Skeletal muscle cell (primary cell): Measurements from ENCODE around the gene DNHD1.

ENCODE experiments used
- DNase-seq: peaks from one replicate; pipeline ENCODE4 v3.0.0-alpha.2; 2010; ENCODE audit warnings: low read depth
- H3K4me3 ChIP-seq: 2 replicates; pipeline ENCODE4 v1.5.1; 2011; ENCODE audit warnings: low read depth, mild to moderate bottlenecking, control low read depth, low read length, moderate library complexity

Gene DNHD1

DNA sequence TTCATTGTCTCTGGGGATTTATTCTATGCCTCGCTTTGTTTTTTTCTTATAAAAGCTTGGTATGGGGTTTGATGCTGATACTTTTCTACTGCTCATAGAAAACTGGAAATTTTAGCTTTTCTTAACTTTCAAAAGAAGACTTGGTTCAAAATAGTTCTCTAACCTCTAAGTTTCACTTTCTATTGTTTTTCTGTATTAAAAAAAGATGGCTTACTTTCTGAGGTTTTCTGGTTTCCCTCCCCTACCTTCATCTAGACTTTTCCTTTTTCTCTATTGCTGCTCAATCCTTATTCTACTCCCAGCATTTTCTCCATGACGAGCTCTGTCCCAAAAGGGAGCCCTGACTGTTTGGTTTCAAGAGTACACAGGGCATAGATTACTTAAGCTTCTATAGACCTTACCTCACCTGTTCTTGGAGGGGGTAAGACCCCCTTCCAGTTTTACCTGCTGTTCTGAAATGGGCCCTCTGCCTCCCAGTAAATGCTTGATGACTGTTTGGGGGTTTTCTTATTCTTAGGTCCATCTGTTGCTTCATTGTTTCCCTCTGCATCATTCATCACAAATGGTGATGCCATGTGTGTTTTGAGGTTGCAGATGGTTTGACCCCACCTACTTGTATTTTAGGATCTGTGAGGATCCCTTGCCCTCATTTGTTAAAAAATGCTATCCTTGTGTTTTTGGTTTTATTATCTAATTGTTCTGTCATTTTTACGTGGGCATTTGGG is 29.5 kb downstream of the DNHD1 start:
- DNase-seq: no peak
- no peak overlapping the region for H3K4me3 ChIP-seq

DNA sequence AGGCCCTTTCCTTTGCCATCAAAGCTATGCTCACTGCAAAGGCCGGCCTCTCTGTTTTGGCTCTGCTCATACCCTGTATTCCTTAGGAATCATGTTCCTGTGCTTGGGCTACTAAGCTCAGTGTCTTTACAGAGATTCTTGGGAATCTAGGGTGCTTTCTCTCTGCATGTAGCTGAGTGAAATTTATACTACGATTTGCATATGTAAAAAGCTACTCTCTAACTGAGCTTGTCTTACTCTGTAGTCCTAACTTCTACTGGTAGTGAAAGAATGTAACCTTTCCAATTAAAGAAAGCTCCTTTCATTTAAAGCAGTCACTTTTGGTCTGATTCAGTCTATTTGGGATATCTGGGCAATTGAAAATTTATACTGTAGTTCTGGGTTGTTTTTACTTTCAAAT is 32.2 kb downstream of the DNHD1 start:
- no peak for DNase-seq
- no peak overlapping the region for H3K4me3 ChIP-seq

DNA sequence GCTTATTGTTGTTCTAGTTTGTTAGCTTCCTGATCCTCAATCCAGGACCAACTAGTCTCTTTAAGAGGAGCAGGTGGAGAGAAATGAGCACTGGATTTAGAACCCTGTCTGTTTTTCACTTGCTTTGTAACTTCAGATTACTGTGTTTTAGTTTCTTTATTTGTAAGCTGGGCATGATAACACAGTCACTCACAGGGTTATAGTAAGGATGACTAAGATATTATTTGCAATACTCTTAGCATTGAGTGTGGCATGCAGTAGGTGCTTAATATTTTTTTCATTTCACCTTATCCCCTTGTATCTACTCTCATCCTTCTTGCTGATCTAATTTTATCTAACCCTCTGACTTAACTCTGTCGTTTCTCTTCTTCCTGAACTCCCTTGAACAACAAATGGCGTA is 33.8 kb downstream of the DNHD1 start:
- no peak overlapping the region for H3K4me3 ChIP-seq
- no peak for DNase-seq

DNA sequence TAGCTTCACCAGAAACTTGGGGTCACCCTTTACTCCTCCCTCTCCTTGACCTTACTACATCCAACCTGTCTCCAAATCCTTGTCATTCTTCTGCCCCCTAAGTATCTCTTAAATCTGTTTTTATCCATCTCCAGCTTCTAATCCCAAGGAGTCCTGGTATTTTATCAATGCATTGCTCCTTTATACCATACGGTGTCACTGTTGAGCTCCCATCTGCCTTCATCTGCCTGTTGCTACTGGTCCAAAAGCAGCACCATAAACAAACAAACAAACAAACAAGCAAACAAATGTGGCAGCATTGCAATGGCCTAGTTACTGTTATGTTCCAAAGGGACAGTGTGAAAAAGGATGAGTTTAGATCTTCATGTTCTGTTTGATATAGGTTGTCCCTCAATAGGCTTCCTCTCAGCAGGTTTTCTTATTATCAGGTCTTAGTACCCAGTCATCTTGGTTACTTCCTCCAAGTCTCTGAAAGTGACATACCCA is 34.2 kb downstream of the DNHD1 start:
- DNase-seq: no peak
- H3K4me3 ChIP-seq: no peak overlapping the region

DNA sequence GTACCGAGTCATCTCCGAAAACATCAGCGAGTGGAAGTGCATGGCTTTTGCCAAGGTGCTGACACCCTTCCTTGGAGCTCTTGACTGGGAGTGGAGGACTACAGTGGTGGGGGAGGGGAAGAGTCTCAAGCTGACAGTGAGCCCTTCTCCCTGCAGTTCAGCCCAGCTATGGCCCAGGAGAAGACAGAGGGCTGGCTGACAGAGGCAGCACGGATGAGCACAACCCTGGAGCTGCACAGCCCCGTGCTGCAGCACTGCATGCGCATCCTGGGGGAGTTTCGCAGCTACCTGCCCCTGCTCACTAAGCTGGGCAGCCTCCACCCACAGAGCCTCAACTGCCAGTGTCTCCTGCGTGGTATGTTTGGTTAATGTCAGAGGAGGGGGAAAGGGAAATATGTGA is 41.4 kb downstream of the DNHD1 start:
- H3K4me3 ChIP-seq: no peak overlapping the region
- no peak for DNase-seq

DNA sequence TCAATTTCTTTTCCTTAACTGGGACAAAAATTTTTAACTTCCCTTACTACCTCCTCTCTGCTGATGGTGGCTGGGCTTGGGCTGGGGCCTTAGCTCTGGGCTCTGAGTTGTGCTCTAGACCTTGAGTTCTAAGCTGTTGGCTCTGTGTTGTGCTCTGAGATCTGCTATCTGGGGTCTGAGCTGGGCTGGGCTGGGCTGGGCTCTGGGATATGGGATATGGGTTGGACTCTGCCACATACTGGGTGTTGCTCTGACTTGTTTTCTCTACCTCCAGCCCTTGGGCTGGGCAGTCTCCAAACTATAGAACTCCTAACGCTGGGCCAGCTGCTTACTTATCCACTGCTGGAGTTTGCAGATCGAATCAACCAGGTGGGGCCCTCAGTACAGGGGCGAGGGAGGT is 41.9 kb downstream of the DNHD1 start:
- no peak overlapping the region for H3K4me3 ChIP-seq

DNA sequence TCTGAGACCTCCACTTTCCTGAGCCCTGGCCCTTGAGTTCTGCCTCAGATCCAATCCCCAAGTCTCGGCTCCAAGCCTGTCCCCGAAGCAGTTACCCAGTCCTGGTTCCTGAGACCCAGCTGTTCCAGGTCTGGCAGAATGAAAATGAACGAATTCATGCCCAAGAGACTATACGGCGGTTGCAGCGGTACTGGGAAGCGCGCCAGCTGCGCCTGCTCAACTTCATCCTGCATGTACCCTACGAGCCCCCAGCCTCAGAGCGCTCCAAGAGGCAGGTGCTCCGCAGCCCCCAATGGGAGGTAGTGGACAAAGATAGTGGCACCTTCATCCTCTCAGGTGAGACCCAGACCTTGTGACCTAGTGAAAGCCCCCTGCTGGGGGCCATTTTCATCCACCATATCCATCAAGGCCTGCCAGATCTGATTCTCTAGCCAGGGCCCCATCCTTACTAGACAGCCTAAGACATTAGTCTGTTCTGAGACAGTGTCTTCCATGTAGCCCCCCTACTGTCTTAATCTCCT is 42.7 kb downstream of the DNHD1 start:
- H3K4me3 ChIP-seq: no peak overlapping the region
- DNase-seq: no peak

More for the DNA sequence above, 41.9 kb downstream of the DNHD1 start:
- DNase-seq: no peak

DNA sequence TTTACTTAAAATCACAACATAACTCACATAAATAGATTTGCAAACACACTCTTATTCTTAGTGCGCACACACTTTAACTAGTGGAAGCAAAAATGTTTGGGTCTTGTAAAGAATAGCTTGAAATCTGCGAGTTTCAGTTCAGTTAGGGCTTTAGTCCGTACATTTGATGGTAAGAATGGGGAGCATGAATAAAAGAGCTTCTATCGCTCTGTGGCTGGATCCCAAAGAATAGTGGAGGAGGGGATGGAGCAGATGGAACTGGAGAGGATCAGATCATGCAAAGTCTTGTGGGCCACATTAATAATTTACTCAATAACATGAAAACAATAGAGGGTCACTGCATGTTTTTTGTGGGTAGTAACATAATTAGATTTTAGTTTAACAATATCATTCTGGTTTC is 44.3 kb downstream of the DNHD1 start:
- H3K4me3 ChIP-seq: no peak overlapping the region
- no peak for DNase-seq

DNA sequence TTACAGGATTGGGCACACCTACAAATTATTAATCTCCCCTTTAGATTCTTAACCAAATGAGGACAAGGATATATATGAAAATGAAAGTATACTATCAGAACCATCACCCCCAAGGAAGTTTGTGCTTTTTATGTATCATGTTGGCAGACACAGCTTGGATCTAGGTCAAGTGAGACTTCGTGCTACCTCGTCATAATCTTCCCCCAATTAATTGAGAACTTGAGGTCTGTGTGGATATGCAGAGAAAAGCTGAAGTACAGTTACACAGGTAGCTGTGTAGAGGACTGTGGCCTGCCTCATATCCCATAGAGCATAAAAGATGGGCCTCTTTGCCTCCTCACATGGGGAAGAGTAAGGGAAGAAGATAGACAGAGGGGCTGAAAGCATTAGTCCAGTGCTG is 45.6 kb downstream of the DNHD1 start:
- no peak overlapping the region for H3K4me3 ChIP-seq
- DNase-seq: no peak

DNA sequence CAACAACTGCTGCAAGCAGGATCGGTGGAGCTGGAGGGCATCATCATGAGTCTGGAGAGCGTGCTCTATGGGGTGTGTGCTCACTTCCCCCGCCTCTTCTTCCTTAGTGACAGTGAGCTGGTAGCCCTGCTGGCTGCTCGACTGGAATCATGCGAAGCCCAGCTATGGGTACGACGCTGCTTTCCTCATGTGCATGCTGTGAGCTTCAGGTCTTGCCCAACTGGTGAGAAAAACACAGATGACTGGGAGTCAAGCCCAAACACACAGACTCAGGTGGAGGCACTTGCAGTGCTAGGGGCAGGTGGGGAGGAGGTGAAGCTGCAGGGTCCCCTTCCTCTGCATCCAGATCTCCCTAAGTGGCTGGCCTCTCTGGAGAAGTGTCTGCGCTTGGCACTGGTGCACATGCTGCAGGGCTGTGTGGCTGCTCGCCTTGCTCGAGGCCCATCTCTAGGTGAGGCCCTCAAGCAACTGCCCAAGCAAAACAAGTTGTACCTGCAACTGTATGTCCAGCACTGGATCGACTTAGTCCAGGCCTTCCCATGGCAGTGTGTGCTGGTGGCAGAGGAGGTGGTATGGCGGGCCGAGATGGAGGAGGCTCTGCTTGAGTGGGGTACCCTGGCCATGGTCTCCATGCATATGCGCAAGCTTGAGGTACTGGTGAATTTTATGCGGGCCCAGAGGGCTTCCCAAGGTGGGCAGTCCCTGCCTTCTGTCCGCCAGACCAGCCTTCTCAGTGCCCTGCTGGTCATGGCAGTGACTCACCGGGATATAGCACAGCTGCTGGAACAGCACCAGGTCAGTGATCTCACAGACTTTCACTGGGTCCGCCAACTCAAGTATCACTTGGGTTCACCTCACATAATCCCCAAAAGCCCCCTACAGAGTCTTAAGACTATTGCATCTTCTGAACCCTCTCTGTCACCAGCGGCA is 48.1 kb downstream of the DNHD1 start:
- no peak overlapping the region for H3K4me3 ChIP-seq
- no peak for DNase-seq

DNA sequence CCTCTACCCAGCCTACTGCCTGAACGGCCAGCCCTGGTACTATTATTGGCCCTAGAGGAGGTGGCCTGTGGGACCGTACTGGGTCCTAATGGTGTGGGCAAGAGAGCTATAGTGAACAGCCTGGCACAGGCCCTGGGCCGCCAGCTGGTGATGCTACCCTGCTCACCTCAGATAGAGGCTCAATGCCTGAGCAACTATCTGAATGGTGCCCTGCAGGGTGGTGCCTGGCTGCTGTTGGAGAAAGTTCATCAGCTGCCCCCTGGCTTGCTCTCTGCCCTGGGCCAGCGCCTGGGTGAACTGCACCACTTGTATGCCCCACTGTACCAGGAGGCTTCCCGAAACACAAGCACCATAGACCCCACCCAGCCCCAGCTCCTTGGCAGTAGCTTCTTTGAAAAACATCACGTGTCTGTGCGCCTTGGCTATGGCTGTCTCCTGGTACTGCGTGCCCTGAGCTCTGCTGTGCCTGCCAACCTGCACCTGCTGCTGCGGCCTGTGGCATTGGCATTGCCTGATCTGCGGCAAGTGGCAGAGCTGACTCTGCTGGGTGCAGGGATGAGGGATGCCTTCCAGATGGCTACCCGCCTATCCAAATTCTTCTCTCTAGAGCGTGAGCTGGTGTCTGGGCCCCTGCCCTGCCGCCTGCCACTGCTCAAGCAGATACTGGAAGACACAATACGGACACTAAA is 49.0 kb downstream of the DNHD1 start:
- DNase-seq: no peak
- no peak overlapping the region for H3K4me3 ChIP-seq

DNA sequence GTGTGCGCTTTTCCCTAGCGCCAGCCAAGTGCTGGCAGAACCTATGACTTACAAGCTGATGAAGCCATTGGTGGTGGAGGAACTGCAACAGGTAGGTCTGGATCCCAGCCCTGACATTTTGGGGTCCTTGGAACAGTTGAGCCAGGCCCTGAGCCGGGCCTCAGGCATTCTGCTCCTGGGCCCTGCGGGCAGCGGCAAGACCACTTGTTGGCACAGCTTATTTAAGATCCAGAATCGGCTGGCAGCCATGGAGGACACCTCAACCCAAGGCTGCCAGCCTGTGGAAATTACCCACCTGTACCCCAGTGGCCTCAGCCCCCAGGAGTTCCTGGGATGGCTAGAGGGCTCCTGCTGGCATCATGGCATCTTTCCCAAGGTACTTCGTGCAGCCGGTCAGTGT is 49.7 kb downstream of the DNHD1 start:
- H3K4me3 ChIP-seq: no peak overlapping the region
- DNase-seq: no peak

DNA sequence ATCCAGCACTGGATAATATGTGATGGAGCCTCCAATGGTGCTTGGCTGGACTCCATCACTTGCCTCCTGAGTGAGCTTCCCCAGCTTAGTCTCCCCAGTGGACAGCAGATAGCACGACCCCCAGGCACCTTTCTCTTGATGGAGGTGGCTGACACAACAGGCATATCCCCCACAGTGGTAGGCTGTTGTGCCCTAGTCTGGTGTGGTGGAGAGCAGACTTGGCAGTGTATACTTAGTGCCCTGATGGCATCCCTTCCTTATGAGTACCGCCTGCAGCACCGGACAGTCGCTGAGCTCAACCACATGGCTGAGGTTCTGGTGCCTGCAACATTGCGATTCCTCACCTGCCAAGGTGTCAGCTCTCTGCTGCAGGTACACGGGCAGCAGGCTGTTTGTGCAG is 50.1 kb downstream of the DNHD1 start:
- H3K4me3 ChIP-seq: no peak overlapping the region
- no peak for DNase-seq

DNA sequence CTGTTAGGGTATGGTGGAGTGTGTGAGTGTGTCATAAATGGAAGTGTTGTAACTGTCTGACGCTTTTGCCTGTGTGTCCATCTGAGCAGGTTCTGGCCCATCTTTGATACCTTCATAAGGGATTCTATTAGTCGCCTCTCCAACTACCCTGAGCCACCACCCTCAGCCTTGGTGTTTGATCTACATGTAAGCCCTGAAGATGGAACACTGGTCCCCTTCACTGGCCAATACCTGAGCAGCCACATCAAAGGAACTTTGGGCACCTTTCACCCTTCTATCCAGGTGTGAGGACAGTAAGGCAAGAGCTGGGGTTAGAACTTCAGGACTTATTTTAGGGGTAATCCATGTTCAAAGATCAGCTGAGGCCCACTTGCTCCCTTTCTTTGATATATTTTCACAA is 51.0 kb downstream of the DNHD1 start:
- no peak overlapping the region for H3K4me3 ChIP-seq
- DNase-seq: no peak

DNA sequence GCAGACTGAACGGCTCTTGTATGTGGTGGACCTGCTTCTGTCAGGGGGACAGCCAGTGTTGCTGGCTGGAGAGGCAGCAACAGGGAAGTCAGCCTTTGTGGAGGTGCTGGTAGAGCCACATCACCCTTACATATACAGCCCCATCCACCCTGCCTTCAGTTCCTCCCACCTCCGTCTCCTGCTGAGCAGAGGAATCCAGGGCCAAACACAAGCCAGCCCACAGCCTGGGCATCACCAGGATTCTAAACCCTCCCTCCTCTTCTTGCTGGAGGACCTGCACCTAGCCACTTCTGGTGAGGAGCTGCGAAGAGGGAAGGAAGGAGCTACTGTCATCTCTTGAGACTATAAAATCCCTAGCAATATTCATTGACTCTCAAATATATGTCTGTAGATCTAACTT is 51.6 kb downstream of the DNHD1 start:
- no peak overlapping the region for H3K4me3 ChIP-seq
- no peak for DNase-seq

DNA sequence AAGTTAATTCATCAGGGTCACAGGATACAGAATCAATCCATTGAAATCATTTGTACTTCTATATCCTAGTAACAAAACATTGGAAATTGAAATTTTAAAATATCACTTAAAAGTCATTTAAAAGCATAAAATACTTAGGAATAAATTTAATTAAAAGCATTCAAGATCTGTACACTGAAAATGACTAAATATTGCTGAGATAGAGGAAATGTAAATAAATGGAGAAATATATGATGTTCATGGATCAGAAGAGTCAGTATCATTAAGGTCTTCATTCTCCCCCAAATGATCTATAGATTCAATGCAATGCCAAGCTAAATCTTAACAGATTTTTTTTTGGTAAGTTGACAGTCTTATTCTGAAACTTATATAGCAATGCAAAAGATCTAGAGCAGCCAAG is 56.6 kb downstream of the DNHD1 start:
- no peak overlapping the region for H3K4me3 ChIP-seq
- DNase-seq: no peak

DNA sequence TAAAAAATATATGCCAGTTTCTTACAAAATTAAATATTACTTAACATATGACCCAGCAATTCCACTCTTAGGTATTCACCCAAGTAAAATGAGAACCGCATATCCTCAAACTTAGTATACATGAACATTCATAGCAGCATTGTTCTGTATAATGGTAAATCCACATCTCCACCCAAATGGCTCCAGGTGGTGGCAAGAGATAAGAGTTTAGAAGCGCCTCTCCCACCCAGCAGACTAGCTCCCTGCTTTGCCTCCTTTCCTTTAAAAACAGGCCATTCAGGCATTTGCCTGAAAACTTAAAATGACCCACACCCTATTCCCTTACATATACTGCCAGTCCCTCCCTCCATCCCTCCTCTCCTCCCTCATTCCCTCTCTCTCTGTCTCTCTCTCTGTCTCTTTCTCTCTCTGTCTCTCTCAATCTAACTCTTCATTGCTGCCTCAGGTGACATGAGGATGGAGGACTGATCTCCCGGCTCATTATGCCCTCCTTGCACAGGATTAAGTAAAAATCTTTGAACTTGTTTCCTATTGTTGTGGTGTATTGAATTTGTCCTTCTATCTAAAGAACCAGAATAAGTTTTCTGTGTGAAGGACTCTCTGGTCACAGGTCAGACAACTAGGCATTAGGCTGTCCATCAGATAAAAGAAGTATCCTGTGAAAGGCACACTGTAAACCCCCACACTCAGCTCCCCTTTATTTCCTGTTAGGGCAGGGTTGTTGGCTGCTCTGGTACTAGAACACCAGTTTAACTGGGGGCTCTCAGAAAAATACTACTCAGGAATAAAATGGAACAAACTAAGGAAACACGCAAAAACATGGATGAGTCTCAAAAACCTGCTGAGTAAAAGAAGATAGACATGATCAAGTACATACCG is 58.0 kb downstream of the DNHD1 start:
- DNase-seq: no peak
- no peak overlapping the region for H3K4me3 ChIP-seq

DNA sequence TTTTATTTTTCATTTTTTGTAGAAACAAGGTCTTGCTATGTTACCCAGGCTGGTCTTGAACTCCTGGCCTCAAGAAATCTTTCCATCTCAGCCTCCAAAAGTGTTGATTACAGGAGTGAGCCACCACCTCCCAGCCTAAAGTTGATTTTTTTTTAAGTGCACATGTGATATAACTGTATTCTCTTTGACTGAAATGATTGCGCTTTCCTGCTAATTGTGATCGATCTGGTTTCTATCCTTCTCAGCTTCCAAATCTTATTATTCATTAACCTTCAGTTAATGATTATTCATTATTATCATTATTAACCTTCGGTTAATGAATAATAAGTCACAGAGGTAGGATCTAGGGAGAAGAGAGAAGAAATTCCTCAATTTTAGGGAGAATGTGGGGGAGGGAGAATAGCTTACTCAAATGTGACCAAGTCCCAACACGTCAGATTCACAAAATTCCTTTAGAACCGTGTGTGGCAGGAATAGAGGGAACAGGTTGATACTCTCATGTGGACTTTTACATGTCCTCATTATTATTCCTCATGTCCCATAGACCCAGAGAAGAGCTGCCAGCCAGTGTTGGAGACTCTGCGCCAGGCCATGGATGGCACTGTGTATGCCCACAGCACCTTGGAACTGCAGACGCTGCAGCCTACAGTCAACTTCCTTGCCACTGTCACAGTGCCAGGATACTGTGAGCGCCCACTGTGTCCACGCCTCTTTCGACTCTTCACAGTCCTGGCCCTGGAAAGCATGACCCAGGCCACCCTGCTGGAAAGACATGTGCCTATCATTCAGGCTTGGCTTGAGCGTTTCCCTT is 59.3 kb downstream of the DNHD1 start:
- no peak overlapping the region for H3K4me3 ChIP-seq
- DNase-seq: no peak
